ENCODE measurements around the gene IGF1R. TPM values are rescaled to one million over a fixed set of nuclear protein-coding genes. Genes with fewer than 3 reads are reported as not detected.

The IGF1R gene
- total RNA-seq, 2 experiments from 2014 or later, result 22.8 to 24.7 TPM

DNA sequence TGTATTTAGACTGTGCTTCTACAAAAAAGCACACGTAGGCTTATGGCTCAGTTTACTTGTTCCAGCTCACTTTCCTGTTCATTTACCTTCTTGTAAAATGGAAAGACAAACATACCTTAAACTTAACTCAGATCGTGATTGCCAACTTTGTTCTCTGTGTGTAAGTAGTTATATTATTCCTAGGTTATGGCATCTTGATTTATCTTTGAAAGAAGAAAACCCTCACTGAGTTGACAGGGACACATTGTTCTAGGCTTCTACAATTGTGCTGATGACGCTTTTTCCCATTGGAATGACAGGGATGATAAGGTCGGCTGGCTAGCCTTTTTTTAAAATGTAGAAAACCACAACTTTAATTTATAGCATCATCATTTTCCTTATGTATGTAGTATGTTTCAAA, 140.7 kb downstream of the IGF1R start:
- Mint-ChIP-seq H3K9me3 (no peaks in the 10 kb centered on the region), H3K36me3 (ENCODE audit: low read depth) (no peaks in the 10 kb centered on the region), H3K4me3 (no peak overlapping the region), H3K4me1 (ENCODE audit: low read depth) (peaks cover 64% of the 10 kb centered on the region), H3K27me3 (no peaks in the 10 kb centered on the region), H3K27ac (no peak overlapping the region)
- intact Hi-C loops (cut with micrococcal nuclease), result loop anchor here (5.0 kb wide), 1 partner anchor 288 kb away; no protein-coding TSS in a partner anchor
- ChIA-PET CTCF (interaction anchor here (7.8 kb wide), 1 partner anchor 9 kb away, joined by 70 read pairs; no protein-coding TSS in a partner anchor), POLR2A (no interaction called here)
- DNase-seq (no peak), ATAC-seq (no peak)
- TF ChIP-seq, protein P1, sequence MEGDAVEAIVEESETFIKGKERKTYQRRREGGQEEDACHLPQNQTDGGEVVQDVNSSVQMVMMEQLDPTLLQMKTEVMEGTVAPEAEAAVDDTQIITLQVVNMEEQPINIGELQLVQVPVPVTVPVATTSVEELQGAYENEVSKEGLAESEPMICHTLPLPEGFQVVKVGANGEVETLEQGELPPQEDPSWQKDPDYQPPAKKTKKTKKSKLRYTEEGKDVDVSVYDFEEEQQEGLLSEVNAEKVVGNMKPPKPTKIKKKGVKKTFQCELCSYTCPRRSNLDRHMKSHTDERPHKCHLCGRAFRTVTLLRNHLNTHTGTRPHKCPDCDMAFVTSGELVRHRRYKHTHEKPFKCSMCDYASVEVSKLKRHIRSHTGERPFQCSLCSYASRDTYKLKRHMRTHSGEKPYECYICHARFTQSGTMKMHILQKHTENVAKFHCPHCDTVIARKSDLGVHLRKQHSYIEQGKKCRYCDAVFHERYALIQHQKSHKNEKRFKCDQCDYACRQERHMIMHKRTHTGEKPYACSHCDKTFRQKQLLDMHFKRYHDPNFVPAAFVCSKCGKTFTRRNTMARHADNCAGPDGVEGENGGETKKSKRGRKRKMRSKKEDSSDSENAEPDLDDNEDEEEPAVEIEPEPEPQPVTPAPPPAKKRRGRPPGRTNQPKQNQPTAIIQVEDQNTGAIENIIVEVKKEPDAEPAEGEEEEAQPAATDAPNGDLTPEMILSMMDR (IDR thresholded peaks at IDR 0.05), result no peak

DNA sequence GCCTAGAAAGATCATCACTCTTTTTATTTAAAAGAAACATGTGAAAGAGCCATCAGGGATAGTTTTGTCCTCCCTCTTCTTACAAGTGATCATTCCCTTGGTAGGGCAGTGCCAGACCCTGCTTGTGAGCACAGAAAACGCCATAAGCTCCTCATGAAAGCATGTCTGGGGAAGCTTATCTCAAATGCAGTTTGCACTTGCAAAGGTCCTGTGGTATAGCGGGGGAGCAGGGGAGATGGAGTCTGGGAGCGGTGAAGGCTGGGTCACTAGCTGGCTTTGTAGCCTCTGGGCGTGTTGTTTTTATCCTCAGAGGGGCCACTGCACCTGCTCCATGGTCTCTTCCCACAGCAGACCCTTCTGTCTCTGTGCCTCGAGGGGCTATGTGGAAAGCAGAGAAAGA, 141.9 kb downstream of the IGF1R start:
- CTCF ChIA-PET, result interaction anchor here (1.4 to 7.8 kb wide), 2 partner anchors 11 to 131 kb away, joined by 6 to 70 read pairs; no protein-coding TSS in a partner anchor
- Mint-ChIP-seq H3K9me3 (no peaks in the 10 kb centered on the region), H3K27ac (no peak overlapping the region), H3K36me3 (ENCODE audit: low read depth) (no peaks in the 10 kb centered on the region), H3K27me3 (no peaks in the 10 kb centered on the region), H3K4me1 (ENCODE audit: low read depth) (peaks cover 70% of the 10 kb centered on the region), H3K4me3 (no peak overlapping the region)
- ATAC-seq, result no peak
- DNase-seq, result no peak
- POLR2A ChIA-PET, result no interaction called here
- TF ChIP-seq, protein P1 (IDR thresholded peaks at IDR 0.05), result no peak
- intact Hi-C loops (cut with micrococcal nuclease), result no loop called here

DNA sequence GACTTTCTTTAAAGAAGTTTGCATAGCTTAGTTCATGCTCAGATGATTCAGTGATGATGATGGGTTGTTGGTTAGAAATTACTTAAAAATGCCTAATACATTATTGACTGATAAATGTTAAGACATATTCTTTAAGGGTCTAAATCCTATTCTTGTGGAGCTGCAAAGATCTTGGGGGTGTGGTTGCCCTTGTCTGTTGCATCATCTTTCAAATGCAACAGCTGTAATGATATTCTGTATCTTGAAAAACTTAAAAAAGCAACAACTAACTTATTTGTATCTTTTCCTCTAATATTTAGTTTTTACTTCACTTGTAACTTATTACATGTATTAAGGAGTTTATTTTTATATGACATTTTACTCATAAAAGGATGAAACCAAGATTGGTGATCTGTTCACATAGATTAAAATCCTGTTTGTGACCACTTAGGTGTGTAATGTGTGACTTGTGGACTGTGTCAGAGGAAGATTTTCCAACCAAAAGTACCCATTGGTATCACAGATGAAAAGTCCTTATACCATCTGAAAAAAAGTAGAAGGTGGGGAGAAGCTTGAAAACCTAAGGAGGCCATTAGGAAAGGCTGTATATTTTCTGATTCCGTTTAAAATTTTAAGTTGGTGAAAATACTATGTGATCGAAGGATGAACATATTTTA, 142.8 kb downstream of the IGF1R start:
- no peak for DNase-seq
- H3K36me3 Mint-ChIP-seq (ENCODE audit: low read depth), result no peaks in the 10 kb centered on the region
- intact Hi-C loops (cut with micrococcal nuclease), result no loop called here

DNA sequence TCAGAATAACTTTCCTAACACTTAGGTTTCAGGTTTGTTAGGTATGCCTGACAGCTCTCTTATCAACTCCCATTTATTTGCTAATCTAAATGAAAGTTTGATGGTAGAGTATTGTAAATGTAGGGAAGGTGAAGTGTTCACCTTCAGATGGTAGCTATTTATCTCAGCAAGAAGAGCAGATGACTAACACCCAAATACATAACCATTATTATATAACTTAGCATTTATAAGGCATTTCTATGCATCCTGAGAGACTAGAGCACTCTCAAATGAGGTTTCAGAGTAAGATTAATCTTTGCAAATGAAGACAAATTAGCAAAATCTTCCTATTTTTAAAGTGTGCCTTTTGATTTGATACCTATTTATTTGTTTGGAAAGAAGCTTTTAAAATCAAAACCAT, 143.8 kb downstream of the IGF1R start:
- DNase-seq, result no peak
- intact Hi-C loops (cut with micrococcal nuclease), result no loop called here
- ChIA-PET POLR2A (no interaction called here), CTCF (interaction anchor here (1.1 to 7.8 kb wide), 5 partner anchors 10 to 132 kb away, joined by 3 to 70 read pairs (median 4); no protein-coding TSS in a partner anchor)
- Mint-ChIP-seq H3K4me3 (no peak overlapping the region), H3K27me3 (no peaks in the 10 kb centered on the region), H3K4me1 (ENCODE audit: low read depth) (peaks cover 56% of the 10 kb centered on the region), H3K27ac (no peak overlapping the region), H3K9me3 (no peaks in the 10 kb centered on the region), H3K36me3 (ENCODE audit: low read depth) (no peaks in the 10 kb centered on the region)
- TF ChIP-seq, protein P1 (IDR thresholded peaks at IDR 0.05), result no peak
- ATAC-seq, result no peak

More for the DNA sequence above, 142.8 kb downstream of the IGF1R start:
- POLR2A ChIA-PET, result interaction anchor here (1.3 kb wide), 1 partner anchor 18 kb away, joined by 3 read pairs; no protein-coding TSS in a partner anchor
- no peaks in the 10 kb centered on the region for H3K9me3 Mint-ChIP-seq
- H3K27me3 Mint-ChIP-seq, result no peaks in the 10 kb centered on the region
- TF ChIP-seq, protein P1 (IDR thresholded peaks at IDR 0.05), result no peak
- CTCF ChIA-PET, result interaction anchor here (1.1 to 7.8 kb wide), 4 partner anchors 12 to 132 kb away, joined by 3 to 70 read pairs (median 4); no protein-coding TSS in a partner anchor
- no peak overlapping the region for H3K4me3 Mint-ChIP-seq
- ATAC-seq, result no peak
- H3K27ac Mint-ChIP-seq, result no peak overlapping the region
- peaks cover 65% of the 10 kb centered on the region for H3K4me1 Mint-ChIP-seq (ENCODE audit: low read depth)

DNA sequence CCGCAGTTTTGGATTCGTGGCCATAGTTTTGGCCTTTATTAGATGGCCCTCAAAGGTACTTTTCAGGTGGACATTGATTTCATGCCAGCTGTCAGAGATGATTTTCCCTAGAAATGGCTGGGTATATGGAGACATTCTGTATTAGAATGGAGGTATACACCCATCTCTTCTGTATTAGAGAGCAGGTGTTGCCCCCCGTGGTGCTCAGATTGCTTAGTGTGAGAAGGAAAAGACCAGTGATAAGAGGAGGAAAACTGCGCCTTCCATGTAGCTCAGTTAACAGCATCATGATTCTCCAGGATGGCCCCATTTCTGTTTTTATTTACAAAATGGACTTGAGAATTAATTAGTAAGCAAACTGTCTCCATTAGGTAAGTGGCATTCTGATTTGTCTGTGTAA, 145.9 kb downstream of the IGF1R start:
- intact Hi-C loops (cut with micrococcal nuclease), result no loop called here
- DNase-seq (no peak), ATAC-seq (no peak)
- POLR2A ChIA-PET, result no interaction called here
- no peak overlapping the region for H3K4me3 Mint-ChIP-seq
- H3K27me3 Mint-ChIP-seq, result no peaks in the 10 kb centered on the region
- CTCF ChIA-PET, result interaction anchor here (1.1 to 7.8 kb wide), 4 partner anchors 15 to 282 kb away, joined by 4 to 70 read pairs (median 6); no protein-coding TSS in a partner anchor
- no peaks in the 10 kb centered on the region for H3K9me3 Mint-ChIP-seq
- no peak overlapping the region for H3K27ac Mint-ChIP-seq
- TF ChIP-seq, protein P1 (IDR thresholded peaks at IDR 0.05), result no peak
- H3K4me1 Mint-ChIP-seq (ENCODE audit: low read depth), result peaks cover 55% of the 10 kb centered on the region
- no peaks in the 10 kb centered on the region for H3K36me3 Mint-ChIP-seq (ENCODE audit: low read depth)

Measured in activated CD8-positive, alpha-beta T cell treated with anti-CD3 and anti-CD28 coated beads for 36 hours (primary cell).